HG02973 (cell line): ENCODE measurements around the gene ISG20L2.

Source experiments
- ATAC-seq: cut with Tn5 transposase; IDR thresholded peaks from one replicate; pipeline ENCODE4 v1.9.1; 2021; ENCODE audit warnings: moderate library complexity; ENCODE audit not compliant: unreplicated experiment

ISG20L2 gene

DNA sequence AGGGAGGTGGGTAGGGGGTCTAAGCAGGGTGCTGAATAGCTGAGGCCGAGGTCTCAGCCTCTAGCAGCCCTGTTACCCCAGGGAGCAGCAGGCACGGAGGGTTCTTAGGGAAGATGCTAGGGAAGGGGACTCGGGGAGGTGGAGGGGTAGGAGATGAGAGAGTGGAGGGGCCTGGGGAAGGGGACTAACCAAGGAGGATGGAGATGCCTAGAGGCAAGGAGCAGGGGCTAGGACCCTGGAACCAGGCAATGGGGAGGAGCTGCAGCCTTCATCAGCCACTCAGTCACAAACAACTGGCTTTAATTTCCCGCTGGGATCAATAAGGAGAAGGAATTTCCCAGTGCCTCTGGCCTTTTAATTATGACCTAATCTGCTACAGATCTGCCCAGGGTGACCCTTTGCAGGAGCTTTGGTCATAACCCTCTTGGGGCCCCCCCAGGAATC is 20.3 kb downstream of the ISG20L2 start:
- ATAC-seq, result no peak

DNA sequence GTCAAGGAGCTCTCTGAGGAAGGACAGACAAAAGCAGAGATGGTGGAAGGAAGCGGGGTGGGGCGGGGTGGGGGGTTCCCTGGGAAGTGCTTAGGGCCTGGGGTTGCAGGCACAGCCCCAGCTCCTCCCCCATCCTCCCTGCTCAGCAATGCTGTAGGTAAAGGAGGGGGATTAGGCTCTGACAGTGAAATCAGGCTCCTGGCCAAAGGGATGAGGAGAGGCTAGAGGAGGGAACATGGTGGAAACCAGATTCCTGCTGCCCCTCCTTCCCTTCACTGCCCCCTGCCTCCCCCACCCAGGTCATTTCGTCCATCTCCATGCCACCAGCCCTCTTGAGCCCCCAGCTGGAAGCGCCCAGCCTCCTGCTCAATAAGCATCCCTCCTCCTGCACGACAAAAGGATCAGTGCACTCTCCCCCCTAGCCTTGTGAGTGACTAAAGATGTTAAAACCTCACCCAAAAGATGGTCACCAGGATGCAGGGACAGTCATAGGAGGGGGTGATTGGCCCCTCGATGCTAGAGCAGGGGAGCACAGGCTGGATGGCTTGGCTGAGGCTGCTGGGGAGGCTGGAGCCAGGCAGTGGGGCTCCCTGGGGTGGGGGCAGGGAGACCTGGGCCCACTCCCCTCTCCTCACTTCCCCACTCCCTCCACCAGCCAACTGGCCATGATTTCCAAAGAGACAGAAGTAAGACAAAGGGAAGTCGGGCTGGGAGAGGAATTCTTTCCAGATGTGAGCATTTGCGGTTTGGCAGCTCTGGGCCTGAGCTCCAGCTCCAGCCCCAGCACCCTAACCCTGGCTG is 20.9 kb downstream of the ISG20L2 start:
- ATAC-seq, result no peak

DNA sequence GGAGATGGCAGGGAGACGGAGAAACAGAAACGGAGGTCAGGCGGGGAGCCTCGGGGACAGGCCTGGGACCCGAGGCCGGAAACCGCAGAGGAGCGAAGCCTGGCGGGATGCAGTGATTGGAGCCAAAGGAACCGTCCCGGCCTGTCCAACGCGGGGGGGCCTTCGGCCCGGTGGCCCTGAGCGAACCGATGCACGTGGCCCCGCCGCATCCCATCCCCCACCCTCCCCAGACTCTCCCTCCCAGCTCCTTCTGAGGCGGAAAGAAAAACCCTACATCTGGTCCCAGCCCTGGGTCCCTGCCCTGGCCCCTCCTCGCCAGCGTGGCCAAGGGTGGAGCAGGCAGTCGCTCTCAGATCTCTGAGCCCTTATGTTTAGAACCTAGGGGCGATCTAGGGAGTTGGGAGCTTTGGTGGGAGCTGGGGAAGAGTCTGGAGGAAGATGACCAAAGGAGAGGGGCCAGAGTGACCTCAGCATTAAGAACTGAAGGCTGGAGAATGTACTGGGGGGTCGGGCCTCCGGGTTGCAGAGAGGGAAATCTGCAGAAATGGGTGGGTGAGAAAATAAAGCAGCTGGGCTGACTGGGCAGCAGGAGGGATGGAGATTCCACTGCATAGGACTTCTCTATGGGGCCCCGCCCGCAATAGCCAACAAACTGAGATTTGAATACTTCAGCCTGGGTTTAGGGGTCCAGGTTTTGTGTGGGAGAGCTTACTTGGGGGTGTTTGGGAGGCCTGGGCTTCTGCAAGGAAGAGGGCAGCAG is 21.7 kb downstream of the ISG20L2 start:
- no peak for ATAC-seq

DNA sequence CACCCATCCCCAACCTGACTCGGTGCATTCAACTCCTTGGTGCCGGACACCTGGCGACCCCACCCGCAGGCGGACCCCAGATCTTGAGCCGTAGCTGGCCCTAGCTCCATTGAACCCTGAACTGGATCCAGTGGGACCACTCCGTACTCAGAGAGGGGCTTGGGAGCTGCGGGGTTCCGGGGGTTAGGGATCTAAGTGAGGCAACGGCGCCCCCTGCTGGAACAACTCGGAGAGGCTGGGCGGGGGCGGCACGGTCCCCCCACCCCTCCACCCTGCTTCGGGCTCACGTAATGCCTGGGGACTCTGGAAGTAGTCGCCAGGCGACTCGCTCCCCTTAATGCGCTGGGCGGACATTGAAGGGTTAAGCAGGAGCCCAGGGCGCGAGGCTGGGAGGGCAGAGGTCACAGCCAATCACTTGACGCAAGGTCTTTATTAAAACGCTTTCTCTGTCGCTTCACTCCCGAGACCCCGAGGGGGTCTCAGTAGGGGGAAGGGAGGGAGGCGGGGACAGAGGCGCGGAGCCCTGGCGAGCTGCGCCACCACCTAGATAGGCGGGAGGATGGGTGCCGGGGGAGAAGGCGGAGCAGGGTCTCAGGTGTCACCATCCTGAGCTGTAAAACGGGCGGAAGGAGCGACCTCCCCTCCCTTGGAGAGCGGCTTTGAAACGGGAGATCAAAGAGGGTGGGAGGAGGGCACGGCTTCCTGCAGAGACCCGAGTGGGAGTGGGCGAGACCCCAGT is 22.5 kb downstream of the ISG20L2 start:
- ATAC-seq, result no peak

DNA sequence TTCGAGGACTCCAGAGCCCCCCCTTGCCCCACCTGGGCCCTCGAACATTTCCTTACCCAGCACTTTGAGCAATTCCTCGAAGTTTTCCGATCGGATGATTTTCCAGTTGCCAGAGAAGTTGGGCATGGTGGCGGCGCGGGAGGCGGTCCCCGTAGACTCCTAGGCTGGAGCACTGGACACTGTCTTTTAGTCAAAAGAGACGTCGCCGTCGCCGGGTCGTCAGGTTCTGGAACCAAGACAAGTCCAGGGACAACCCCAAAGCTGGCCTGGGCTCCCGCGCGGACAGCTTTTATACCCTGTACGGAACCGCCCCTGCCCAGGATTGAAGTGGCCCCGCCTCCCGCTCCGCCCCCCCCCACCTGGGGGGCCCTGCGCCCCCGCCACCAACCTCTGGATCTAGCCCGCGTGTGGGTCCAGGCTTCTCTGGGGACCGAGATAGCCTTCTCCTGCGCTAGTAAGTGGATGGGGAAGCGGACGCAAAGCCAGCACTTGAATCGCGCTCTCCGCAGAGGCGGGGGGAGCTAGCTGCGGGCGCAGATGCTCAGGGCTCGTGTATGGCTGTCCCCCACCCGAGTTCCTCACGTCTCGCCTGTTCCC is 23.1 kb downstream of the ISG20L2 start, which contains the start of gene CRABP2:
CRABP2 (minus strand) TSS at position 263 of the 597 bp plus-strand sequence; CDS start at position 126, 137 bp downstream.
- no peak for ATAC-seq

DNA sequence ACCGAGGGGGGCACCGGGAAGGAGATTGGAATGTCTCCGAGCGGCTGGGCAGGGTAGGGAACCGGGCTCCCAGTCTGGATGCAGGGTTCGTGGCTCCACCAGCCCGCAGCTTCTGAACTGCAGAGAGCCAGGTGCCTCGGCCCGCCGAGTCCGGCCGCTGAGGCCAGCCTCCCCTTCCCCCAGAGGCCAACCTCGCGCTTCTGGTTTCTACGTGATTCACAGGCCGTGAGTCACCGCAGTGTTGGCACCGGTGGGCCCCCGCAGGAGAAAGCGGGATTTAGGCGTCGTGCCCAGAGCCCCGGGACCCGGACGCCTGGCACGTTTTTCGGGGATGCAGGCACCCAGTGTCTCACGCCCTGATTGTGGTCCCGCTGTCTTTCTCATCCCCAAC is 23.6 kb downstream of the ISG20L2 start:
- no peak for ATAC-seq

DNA sequence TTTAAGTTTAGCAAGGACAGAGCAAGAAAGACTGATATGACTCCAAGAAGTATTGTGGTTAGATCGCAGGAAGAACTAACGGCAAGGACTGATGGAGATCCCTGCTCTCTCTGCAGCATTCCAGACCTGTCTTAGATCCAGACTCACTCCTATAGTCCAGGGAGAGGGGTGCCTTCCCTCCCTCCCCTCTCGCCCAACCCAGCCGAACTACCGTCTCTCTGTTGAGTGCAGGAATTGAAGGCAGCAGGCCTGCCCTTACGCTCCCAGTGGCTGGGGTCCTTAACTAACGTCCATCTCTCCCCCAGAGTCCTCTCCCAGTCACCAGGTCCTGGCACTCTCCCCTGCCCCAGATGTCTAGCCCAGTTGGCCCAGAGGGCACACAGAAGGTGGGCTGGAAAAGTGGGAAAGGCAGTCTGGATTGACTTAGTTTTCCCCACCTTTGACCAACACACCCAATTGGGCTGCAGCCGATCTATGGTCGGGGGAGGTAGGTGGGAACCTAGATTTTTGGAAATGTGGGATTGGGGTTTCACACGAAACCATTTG is 24.3 kb downstream of the ISG20L2 start:
- ATAC-seq, result no peak

DNA sequence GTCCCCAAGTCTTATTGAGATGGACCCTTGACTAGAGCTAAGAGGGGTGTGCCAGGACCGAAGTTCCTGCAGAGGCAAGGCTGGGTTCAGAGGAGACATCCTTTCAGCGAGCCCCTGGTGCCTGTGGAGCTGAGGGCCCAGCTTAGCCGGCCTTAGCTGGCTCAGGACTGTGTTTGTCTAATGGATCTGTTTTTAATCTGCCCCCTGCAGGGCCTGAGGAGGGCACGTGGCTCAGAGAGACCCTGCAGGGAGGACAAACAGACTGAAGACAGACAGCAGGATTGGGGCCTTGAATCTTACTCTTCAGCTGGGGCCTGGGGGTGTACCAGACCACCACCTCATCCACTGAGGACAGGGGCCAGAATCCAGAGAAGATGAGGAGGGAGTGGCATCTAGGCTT is 24.8 kb downstream of the ISG20L2 start:
- no peak for ATAC-seq

DNA sequence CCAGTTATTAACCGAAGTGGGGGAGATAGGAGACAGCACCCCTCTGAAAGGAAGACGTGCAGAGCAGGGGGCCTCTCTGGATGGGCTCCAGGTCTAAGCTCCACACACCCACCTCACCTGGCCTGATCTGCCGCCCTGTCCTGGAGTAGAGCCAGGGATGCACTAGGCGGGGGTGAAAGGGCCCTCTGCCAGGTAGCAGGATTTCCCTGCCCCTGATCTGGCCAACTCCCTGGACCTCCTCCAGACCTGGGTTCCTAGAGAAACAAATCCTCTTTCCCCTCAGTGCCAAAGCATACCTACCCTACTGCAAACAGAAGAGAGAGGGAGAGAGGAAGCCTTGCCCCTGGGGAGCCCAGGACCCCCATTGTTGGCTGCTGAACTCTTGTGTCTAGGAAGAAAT is 25.2 kb downstream of the ISG20L2 start:
- no peak for ATAC-seq

DNA sequence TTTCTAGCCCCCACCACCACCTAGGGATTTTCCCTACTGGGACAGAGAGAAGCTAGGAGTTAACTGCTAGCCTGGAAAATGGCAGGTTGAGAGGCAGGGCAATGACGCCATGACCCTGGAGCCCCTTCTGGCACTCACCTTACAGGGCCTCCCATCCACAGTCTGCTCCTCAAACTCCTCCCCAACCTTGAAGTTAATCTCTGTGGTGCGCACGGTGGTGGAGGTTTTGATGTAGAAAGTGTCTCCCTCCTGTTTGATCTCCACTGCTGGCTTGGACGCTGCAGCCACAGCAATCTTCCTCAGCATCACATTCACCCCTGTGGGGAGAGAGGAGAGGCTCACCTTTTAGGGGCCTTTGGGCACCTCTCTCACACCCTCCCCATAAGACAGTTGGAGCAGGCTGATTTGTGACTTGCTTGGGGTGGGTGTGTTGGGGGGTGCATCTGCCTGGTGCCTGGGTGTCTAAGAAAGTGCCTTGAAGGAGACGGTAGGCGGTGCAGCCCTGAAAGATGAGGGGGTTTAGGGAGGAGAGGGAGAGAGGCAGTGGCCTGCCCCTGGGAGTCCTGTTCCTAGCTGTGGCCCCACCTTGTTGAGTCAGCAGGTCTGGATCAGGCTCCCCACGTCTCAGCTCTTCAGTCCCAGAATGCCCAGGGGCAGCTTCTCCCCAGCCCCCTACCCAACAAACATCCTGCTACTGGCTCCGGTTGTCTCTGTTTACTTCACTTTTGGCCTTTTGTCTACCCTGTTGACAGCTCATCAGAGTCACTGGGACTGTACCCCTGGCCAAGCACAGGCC is 27.6 kb downstream of the ISG20L2 start:
- ATAC-seq, result no peak

DNA sequence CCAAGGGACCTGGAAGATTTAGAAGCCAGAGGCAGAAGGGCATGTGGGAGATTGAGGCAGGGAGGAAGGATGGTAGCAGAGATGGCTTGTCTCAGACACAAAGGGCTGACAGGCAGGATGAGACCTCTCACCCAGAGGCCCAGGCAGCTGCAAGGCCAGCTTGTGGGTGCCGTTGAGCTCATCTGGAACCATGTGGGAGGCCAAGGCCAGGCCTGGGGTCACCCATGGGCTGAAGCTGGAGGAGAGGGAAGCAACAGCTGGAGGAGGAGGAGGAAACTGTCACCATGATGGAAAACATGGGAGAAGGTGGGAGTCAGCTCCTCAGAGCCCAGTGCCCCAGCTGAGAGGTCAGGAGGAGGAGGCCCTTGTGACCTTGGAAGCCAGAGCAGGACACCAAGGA is 29.6 kb downstream of the ISG20L2 start:
- ATAC-seq, result no peak

DNA sequence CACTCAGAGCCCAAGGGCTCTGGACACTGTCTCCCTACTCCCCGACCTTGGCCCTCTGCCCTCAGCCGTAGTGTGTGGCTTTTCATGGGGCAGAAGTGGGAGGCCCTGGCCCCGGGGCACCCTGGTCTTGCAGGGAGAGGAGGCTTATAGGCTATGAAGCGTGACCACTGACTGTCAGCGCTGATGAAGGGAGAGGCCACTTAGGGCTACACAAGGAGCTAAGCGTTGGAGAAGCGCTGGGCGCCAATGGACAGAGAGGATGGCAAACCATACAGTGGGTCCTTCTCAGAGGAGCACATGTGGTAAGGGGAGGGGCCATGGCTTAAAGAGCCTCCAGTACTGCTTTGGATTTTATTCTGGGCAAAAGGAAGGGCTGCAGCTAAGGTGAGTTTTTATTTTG is 31.1 kb downstream of the ISG20L2 start:
- ATAC-seq, result no peak

DNA sequence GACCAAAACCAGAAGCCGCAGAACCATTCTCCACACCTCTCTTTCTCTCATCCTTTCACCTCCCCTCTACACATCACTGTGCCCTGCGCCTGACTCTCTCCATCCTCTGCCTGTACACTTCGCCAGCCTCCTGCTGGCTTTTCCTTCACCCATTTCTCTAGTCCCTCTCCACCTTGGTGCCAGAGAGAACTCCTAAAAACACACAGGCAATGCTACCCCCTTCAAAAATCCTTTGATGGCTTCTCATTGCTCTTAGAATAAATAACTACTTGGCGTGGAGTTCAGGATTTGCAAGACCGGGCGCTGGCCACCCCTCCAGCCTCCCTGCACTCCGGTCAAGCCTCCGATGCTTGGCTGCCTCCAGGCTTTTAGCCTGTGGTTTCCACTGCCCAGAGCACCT is 31.8 kb downstream of the ISG20L2 start:
- no peak for ATAC-seq

DNA sequence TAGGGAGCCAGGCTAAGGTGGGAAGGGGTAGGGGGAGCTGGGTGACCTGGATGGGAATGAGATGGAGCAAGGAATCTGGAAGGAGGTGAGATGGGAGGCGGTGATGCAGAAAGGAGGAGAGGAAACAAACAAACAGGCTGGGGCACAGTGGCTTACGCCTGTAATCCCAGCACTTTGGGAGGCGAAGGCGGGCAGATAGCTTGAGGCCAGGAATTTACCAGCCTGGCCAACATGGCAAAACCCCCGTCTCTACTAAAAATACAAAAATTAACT is 33.9 kb downstream of the ISG20L2 start:
- ATAC-seq, result no peak

DNA sequence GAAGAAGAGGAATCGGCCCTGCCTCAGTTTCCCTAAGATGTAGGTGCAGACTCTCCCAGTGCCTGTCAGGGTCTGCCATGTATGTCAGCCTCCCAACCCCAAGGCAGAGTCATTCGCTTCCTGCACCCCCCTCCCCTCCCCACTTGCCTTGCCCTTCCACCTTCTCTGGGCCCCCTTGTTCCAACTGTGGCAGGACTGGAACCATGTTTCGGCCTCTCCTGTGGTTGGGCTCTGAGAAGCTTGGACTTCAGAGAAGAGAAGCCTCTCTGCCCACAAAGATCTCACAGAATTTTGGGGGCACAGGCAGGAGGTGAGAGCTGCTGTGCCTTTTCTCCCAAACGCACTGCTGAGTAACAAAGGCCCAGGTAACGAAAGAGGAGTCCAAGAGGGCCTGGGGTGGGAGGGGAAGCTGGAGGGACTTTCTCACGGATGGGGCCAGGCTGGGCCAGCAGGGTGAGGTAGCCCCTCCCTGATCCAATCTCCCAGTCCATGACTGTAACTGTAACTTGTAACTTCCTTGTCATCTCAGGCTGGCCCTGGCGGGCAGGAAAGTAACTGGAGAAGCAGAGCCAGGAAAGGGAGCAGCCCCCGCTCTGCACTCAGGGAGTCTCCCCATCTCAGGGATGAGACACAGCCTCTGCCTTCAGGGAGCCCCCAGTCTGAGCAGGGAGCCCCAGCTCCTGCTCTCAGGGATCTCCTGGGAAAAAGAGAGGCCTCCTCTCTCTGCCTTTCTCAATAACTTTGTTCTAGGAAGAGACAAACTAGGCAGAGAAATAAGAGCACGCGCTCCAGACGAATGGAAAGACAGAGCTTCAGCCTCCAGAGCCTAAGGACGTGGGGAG is 34.5 kb downstream of the ISG20L2 start:
- ATAC-seq, result no peak

DNA sequence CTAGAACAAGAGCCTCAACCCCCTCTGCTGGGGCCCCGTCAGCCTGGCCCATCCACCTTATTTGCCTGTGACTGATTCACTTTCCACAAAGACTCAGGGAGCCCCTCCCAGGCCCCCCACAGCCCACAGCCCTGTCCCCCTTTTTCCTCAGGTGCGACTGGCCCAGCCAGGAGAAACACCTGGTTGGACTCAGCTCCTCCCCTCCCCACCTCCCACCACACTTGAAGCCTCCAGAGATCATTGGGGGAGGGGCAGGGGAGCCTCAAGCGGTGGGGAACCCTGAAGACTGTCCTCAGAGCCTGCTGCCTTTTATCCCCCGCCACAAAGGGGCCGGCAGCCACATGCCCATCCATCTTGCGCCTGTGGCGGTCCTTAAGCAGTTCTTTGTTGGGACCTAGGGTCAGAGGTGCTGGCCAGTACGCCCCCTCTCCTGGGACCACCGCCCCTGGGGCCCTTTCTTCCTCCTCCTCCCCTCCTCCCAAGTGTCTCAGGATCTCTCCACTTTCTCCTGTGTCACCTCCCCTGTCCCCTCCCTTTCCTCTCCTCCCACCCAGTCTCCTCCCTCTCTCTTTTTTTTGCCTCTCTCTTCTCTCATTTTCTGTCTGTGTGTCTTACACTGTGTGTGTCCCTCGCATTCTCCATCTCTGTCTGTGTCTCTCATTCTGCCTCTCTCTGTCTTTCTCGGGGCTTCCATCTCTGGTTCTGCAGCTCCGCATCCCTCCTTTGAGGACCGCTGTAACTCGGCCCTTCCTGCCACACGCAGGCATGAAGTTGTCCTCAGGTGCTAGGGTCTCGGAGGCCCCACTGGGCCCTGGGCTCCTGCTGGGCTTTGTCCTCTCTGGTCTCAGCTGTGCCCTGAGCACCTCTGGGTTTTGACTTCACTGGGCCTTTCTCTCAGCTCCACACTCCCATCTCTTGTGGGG is 35.4 kb downstream of the ISG20L2 start:
- ATAC-seq, result no peak

DNA sequence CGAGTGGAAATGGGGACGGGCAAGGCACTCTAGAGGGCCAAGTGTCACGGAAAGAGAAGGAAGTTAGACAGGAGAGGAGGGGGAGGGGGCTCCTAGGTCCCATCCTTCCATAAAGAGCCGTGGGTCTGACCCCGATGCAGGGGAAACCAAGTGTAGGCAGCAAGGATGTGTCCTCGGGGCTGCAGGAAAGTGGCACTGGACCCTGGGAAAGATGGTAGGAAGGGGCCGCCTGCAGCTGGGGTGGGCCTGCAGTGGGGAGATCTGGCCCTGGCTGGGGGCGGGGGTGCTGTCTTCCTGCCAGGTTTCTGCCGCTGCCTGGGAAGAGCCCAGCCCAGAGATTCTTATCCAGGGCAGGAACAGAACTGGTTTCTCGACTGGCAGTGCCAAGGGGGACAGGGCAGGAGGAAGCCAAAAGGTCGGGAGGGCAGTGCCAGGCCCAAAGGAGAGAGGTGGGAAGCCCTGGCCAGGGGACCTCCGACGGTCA is 36.1 kb downstream of the ISG20L2 start:
- ATAC-seq, result no peak
